GM19193 (cell line): ENCODE results near the gene ARHGEF11.

Source experiments
- POLR2A ChIP-seq: IDR thresholded peaks from 4 replicates; pipeline ENCODE4 v1.6.1; 2011; ENCODE audit not compliant: insufficient read depth, insufficient read length; ENCODE audit errors: extremely low read depth

Gene ARHGEF11

GRCh38 chr1:156924478-156925153 is 120.9 kb downstream of the ARHGEF11 start:
- no peak for TF ChIP-seq POLR2A

- TF ChIP-seq POLR2A: no peak
Measured at GRCh38 chr1:156923670-156924477, 121.7 kb downstream of the ARHGEF11 start.

- no peak for TF ChIP-seq POLR2A
Measured at GRCh38 chr1:156922986-156923669, 122.4 kb downstream of the ARHGEF11 start.

GRCh38 chr1:156921053-156921529 is 124.5 kb downstream of the ARHGEF11 start:
- no peak for TF ChIP-seq POLR2A

GRCh38 chr1:156920233-156921052 is 125.1 kb downstream of the ARHGEF11 start, which contains the start of gene LRRC71:
Gene LRRC71 (plus strand): TSS chr1:156920632. CDS start chr1:156920804, 172 bp downstream.
- TF ChIP-seq POLR2A: no peak

GRCh38 chr1:156914440-156914856 is 131.1 kb downstream of the ARHGEF11 start:
- TF ChIP-seq POLR2A: no peak

GRCh38 chr1:156913809-156914387 is 131.6 kb downstream of the ARHGEF11 start:
- no peak for TF ChIP-seq POLR2A

GRCh38 chr1:156912861-156913808 is 132.4 kb downstream of the ARHGEF11 start:
- no peak for TF ChIP-seq POLR2A

- TF ChIP-seq POLR2A: no peak
Measured at GRCh38 chr1:156912310-156912709, 133.2 kb downstream of the ARHGEF11 start.

- TF ChIP-seq POLR2A: no peak
Measured at GRCh38 chr1:156911577-156912298, 133.8 kb downstream of the ARHGEF11 start.

- TF ChIP-seq POLR2A: no peak
Measured at GRCh38 chr1:156910309-156910782, 135.2 kb downstream of the ARHGEF11 start.

GRCh38 chr1:156909671-156910070 is 135.9 kb downstream of the ARHGEF11 start:
- no peak for TF ChIP-seq POLR2A
